GM23338 (cell line): ENCODE results near the gene PDSS2. TPM values are rescaled to one million over a fixed set of nuclear protein-coding genes. Genes with fewer than 3 reads are reported as not detected.

ENCODE experiments used
- ATAC-seq: fragments of 200-7000 bp; cut with Tn5 transposase; 3 replicates; pipeline ENCODE4 v1.9.1; 2020
- DNase-seq: peaks from one replicate; pipeline ENCODE4 v3.0.0-alpha.2; 2015; ENCODE audit warnings: low spot score
- H2AFZ ChIP-seq: fragments of 200-600 bp; sonication (generic); 2 replicates; pipeline ENCODE4 v1.8.0; 2016; ENCODE audit warnings: antibody characterized with exemption, mild to moderate bottlenecking, moderate library complexity
- H3F3A ChIP-seq: fragments of 200-600 bp; sonication (generic); replicated peaks from 2 replicates; pipeline ENCODE4 v1.8.0; 2017; ENCODE audit warnings: antibody characterized with exemption, mixed run types, low read depth
- H3K27ac ChIP-seq: fragments of 200-600 bp; sonication (generic); 2 replicates; pipeline ENCODE4 v1.6.1; 2016; ENCODE audit warnings: low read depth
- H3K27me3 ChIP-seq: fragments of 200-600 bp; sonication (generic); 2 replicates; pipeline ENCODE4 v1.8.0; 2016; ENCODE audit warnings: mild to moderate bottlenecking, mixed run types, moderate library complexity; ENCODE audit not compliant: insufficient read depth
- H3K36me3 ChIP-seq: fragments of 200-600 bp; sonication (generic); 2 replicates; pipeline ENCODE4 v1.8.0; 2016; ENCODE audit warnings: mild to moderate bottlenecking; ENCODE audit not compliant: insufficient read depth
- H3K4me1 ChIP-seq: fragments of 200-600 bp; sonication (generic); 2 replicates; pipeline ENCODE4 v1.8.0; 2016; ENCODE audit warnings: mild to moderate bottlenecking, moderate library complexity; ENCODE audit not compliant: insufficient read depth
- H3K4me2 ChIP-seq: fragments of 200-600 bp; sonication (generic); 2 replicates; pipeline ENCODE4 v1.7.1; 2017; ENCODE audit warnings: mixed run types
- H3K4me3 ChIP-seq: fragments of 200-600 bp; sonication (generic); 2 replicates; pipeline ENCODE4 v1.6.1; 2016; ENCODE audit warnings: mixed run types
- H3K79me2 ChIP-seq: fragments of 200-600 bp; sonication (generic); replicated peaks from 2 replicates; pipeline ENCODE4 v1.8.0; 2017; ENCODE audit warnings: mild to moderate bottlenecking; ENCODE audit not compliant: insufficient read depth
- H3K9me2 ChIP-seq: fragments of 200-600 bp; sonication (generic); 2 replicates; pipeline ENCODE4 v1.8.0; 2017; ENCODE audit not compliant: insufficient read depth
- H4K20me1 ChIP-seq: fragments of 200-600 bp; sonication (generic); replicated peaks from 2 replicates; pipeline ENCODE4 v1.8.0; 2017; ENCODE audit warnings: mild to moderate bottlenecking; ENCODE audit not compliant: insufficient read depth
- H3K27ac Mint-ChIP-seq: 2 replicates; pipeline ENCODE4 v1.8.0; 2020; ENCODE audit warnings: inconsistent platforms, mild to moderate bottlenecking, moderate library complexity, mixed read lengths
- H3K27me3 Mint-ChIP-seq: 3 replicates; pipeline ENCODE4 v1.8.0; 2022; ENCODE audit warnings: low read depth, mild to moderate bottlenecking, moderate library complexity, mixed read lengths, inconsistent platforms; ENCODE audit not compliant: insufficient read depth, poor library complexity
- H3K36me3 Mint-ChIP-seq: 3 replicates; pipeline ENCODE4 v1.8.0; 2021; ENCODE audit warnings: low read depth, mild to moderate bottlenecking, inconsistent platforms, moderate library complexity, mixed read lengths
- H3K4me1 Mint-ChIP-seq: 3 replicates; pipeline ENCODE4 v1.8.0; 2020; ENCODE audit warnings: mild to moderate bottlenecking, inconsistent platforms, mixed read lengths
- H3K4me3 Mint-ChIP-seq: 3 replicates; pipeline ENCODE4 v1.8.0; 2021; ENCODE audit warnings: moderate library complexity, mild to moderate bottlenecking, inconsistent platforms, mixed read lengths
- H3K9me3 Mint-ChIP-seq: 3 replicates; pipeline ENCODE4 v1.8.0; 2020; ENCODE audit warnings: moderate library complexity, mild to moderate bottlenecking, inconsistent platforms, mixed read lengths
- CREB1 ChIP-seq: fragments of 250-450 bp; sonication (Bioruptor Pico); IDR thresholded peaks from 2 replicates; pipeline ENCODE4 v1.5.0; 2020; ENCODE audit warnings: low read depth, mild to moderate bottlenecking, moderate library complexity
- CTCF ChIP-seq, 2 experiments: fragments of 200-600 bp in 1 of 2; sonication (generic) in 1 of 2; conservative IDR thresholded peaks; 2 replicates each; pipeline versions ENCODE4 v1.5.1 to v1.6.1; 2016 to 2017; ENCODE audit warnings: antibody characterized with exemption in 2 of 2, low read depth in 2 of 2, mild to moderate bottlenecking in 2 of 2, moderate library complexity in 1 of 2
- ETS1 ChIP-seq: IDR thresholded peaks from 2 replicates; pipeline ENCODE4 v1.6.1; 2016; ENCODE audit warnings: antibody characterized with exemption
- EZH2 ChIP-seq: fragments of 200-600 bp; sonication (generic); IDR thresholded peaks from one replicate; pipeline ENCODE4 v1.8.0; 2017; ENCODE audit warnings: antibody characterized with exemption, mild to moderate bottlenecking, low read depth; ENCODE audit not compliant: unreplicated experiment
- EZH2phosphoT487 ChIP-seq: fragments of 200-600 bp; sonication (generic); IDR thresholded peaks from one replicate; pipeline ENCODE4 v1.8.1; 2018; ENCODE audit warnings: antibody characterized with exemption; ENCODE audit not compliant: unreplicated experiment
- JUNB ChIP-seq: IDR thresholded peaks from one replicate; pipeline ENCODE4 v1.6.1; 2016; ENCODE audit warnings: antibody characterized with exemption; ENCODE audit not compliant: unreplicated experiment
- NANOG ChIP-seq: IDR thresholded peaks from 2 replicates; pipeline ENCODE4 v1.6.1; 2016; ENCODE audit warnings: antibody characterized with exemption, borderline replicate concordance
- POLR2AphosphoS5 ChIP-seq: IDR thresholded peaks from 2 replicates; pipeline ENCODE4 v1.6.1; 2016; ENCODE audit warnings: antibody characterized with exemption, low read depth
- REST ChIP-seq: IDR thresholded peaks from one replicate; pipeline ENCODE4 v1.6.1; 2018; ENCODE audit warnings: antibody characterized with exemption; ENCODE audit not compliant: unreplicated experiment
- STAT1 ChIP-seq: IDR thresholded peaks from one replicate; pipeline ENCODE4 v1.6.1; 2016; ENCODE audit warnings: antibody characterized with exemption; ENCODE audit not compliant: unreplicated experiment
- ZNF114 ChIP-seq: fragments of 250-450 bp; sonication (Bioruptor Pico); IDR thresholded peaks from 2 replicates; pipeline ENCODE4 v1.5.0; 2020; ENCODE audit warnings: mild to moderate bottlenecking, moderate library complexity
- ZNF331 ChIP-seq: fragments of 250-450 bp; sonication (Bioruptor Pico); IDR thresholded peaks from 2 replicates; pipeline ENCODE4 v1.5.0; 2020; ENCODE audit warnings: low read depth, mild to moderate bottlenecking, moderate library complexity
- ZNF462 ChIP-seq: fragments of 250-450 bp; sonication (Bioruptor Pico); IDR thresholded peaks from 2 replicates; pipeline ENCODE4 v1.5.0; 2020; ENCODE audit warnings: mild to moderate bottlenecking, moderate library complexity
- polyA plus RNA-seq: library from polyadenylated mRNA; unstranded; fragments of >200 nt; fragmentation: Nextera tagmentation; extraction: Ambion mirVana; gene quantifications from 2 replicates; pipeline ENCODE4 v1.2.1, GENCODE V29; 2016
- total RNA-seq: library from RNA; depleted of rRNA; stranded (reverse); fragments of >200 nt; shearing (Covaris generic); gene quantifications from 2 replicates; pipeline ENCODE4 v1.2.3, GENCODE V29; 2014

PDSS2 gene
- total and polyA plus RNA-seq, 2 experiments from 2014 or later, result 7.3 to 16.7 TPM

GRCh38 chr6:107180099-107180498 is 279.3 kb downstream of the PDSS2 start:
- no peak overlapping the region for H3K27ac ChIP-seq
- no peaks in the 10 kb centered on the region for H3K4me1 ChIP-seq
- H3K27me3 Mint-ChIP-seq, result no peaks in the 10 kb centered on the region
- no peaks in the 10 kb centered on the region for H3K36me3 Mint-ChIP-seq
- no peak overlapping the region for H3K4me3 Mint-ChIP-seq
- H3K36me3 ChIP-seq, result no peaks in the 10 kb centered on the region
- no peak overlapping the region for H3K27ac Mint-ChIP-seq
- H3K79me2 ChIP-seq, result no peaks in the 10 kb centered on the region
- DNase-seq (no peak), ATAC-seq (no peak)
- no peak for TF ChIP-seq REST
- TF ChIP-seq ZNF462 (CRISPR knock-in tag), result no peak
- TF ChIP-seq STAT1, result no peak
- no peak for TF ChIP-seq ETS1
- TF ChIP-seq EZH2, result no peak
- no peak for TF ChIP-seq ZNF331
- no peak for TF ChIP-seq JUNB
- TF ChIP-seq NANOG, result no peak
- no peak for TF ChIP-seq CREB1 (CRISPR knock-in tag)
- TF ChIP-seq EZH2phosphoT487, result no peak
- no peak for TF ChIP-seq CTCF (conservative IDR thresholded peaks at IDR 0.05; ENCODE audit: low read depth in 2 of 2)
- no peak for TF ChIP-seq POLR2AphosphoS5
- TF ChIP-seq ZNF114 (CRISPR knock-in tag), result no peak
- no peak overlapping the region for H3K4me3 ChIP-seq
- no peak overlapping the region for H3K4me2 ChIP-seq
- no peaks in the 10 kb centered on the region for H4K20me1 ChIP-seq
- H3K9me3 Mint-ChIP-seq, result no peaks in the 10 kb centered on the region
- H3K27me3 ChIP-seq, result no peaks in the 10 kb centered on the region
- H3K9me2 ChIP-seq, result no peaks in the 10 kb centered on the region
- no peaks in the 10 kb centered on the region for H3K4me1 Mint-ChIP-seq
- H2AFZ ChIP-seq, result no peak overlapping the region
- H3F3A ChIP-seq, result no peaks in the 10 kb centered on the region
